GM12878 (cell line): Measurements from ENCODE around the gene ZBTB24. TPM values are rescaled to one million over a fixed set of nuclear protein-coding genes. Genes with fewer than 3 reads are reported as not detected.

Source experiments
- ATAC-seq: fragments of 200-7000 bp; cut with Tn5 transposase; 3 replicates; pipeline ENCODE4 v1.9.1; 2020; ENCODE audit warnings: mild to moderate bottlenecking, moderate library complexity
- BruUV-seq: library from RNA; stranded (reverse); fragments of 400-500 nt; replicated peaks from 2 replicates; lab custom pipeline; 2021; lab: Mats Ljungman, UMichigan
- CTCF ChIA-PET: fragments of 300-600 bp; sonication (Branson Sonifier 250); formaldehyde crosslinking; extraction: SDS; loops from one replicate; lab custom pipeline; 2021; ENCODE audit warnings: inconsistent platforms; lab: Yijun Ruan, JAX
- POLR2A ChIA-PET: fragments of 350-600 bp; formaldehyde crosslinking; extraction: SDS; loops from one replicate; lab custom pipeline; 2021; ENCODE audit warnings: inconsistent platforms; lab: Charles Lee
- RAD21 ChIA-PET: fragments of 300-600 bp; sonication (Branson Sonifier 250); formaldehyde crosslinking; loops from one replicate; lab custom pipeline; 2023; ENCODE audit warnings: antibody characterized with exemption; ENCODE audit not compliant: unreplicated experiment; lab: Charles Lee
- SMC1A ChIA-PET: fragments of 300-600 bp; sonication (Branson Sonifier 250); formaldehyde crosslinking; loops from one replicate; lab custom pipeline; 2023; ENCODE audit not compliant: unreplicated experiment, uncharacterized antibody; lab: Charles Lee
- DNase-seq: peaks from one replicate; pipeline ENCODE4 v3.0.0-alpha.2; 2011; ENCODE audit warnings: low read depth, low spot score
- FAIRE-seq: peaks from 3 replicates; lab custom pipeline; 2011; peaks lifted over from hg19 to GRCh38; lab: Jason Lieb, UNC
- H2AFZ ChIP-seq: 2 replicates; pipeline ENCODE4 v1.6.0; 2011; ENCODE audit warnings: low read depth, low read length, control low read depth; ENCODE audit not compliant: control insufficient read depth
- H3K27ac ChIP-seq: 2 replicates; pipeline ENCODE4 v1.5.1; 2011; ENCODE audit warnings: control low read depth; ENCODE audit not compliant: control insufficient read depth, insufficient read depth
- H3K27me3 ChIP-seq, 2 experiments: replicated peaks in 1 of 2; 2 replicates each; pipeline versions ENCODE4 v1.6.0 to v1.6.1; 2011; ENCODE audit warnings: low read length in 1 of 2; ENCODE audit not compliant: control insufficient read depth in 2 of 2, insufficient read depth in 2 of 2
- H3K36me3 ChIP-seq, 2 experiments: 2 replicates each; pipeline ENCODE4 v1.5.1; 2011; ENCODE audit warnings: low read length in 1 of 2; ENCODE audit not compliant: control insufficient read depth in 2 of 2, insufficient read depth in 2 of 2
- H3K4me1 ChIP-seq: 2 replicates; pipeline ENCODE4 v1.6.1; 2011; ENCODE audit warnings: mild to moderate bottlenecking, low read length, moderate library complexity, mixed read lengths; ENCODE audit not compliant: control insufficient read depth, insufficient read depth
- H3K4me2 ChIP-seq: 2 replicates; pipeline ENCODE4 v1.6.0; 2011; ENCODE audit warnings: control low read depth; ENCODE audit not compliant: control insufficient read depth, insufficient read depth
- H3K4me3 ChIP-seq: fragments of 200-600 bp; sonication (generic); 2 replicates; pipeline ENCODE4 v1.5.1; 2016
- H3K79me2 ChIP-seq: 2 replicates; pipeline ENCODE4 v1.6.0; 2011; ENCODE audit warnings: low read length; ENCODE audit not compliant: control insufficient read depth, insufficient read depth
- H3K9ac ChIP-seq: 2 replicates; pipeline ENCODE4 v1.8.0; 2011; ENCODE audit warnings: low read length, control low read depth, mixed read lengths; ENCODE audit not compliant: control insufficient read depth, insufficient read depth
- H3K9me3 ChIP-seq: replicated peaks from 3 replicates; pipeline ENCODE4 v1.5.1; 2011; ENCODE audit warnings: mild to moderate bottlenecking, low read length; ENCODE audit not compliant: control insufficient read depth, insufficient read depth
- H4K20me1 ChIP-seq: 2 replicates; pipeline ENCODE4 v1.6.0; 2011; ENCODE audit not compliant: control insufficient read depth, insufficient read depth
- ASH2L ChIP-seq: fragments of 300-600, 200-600 bp; sonication (generic); IDR thresholded peaks from 2 replicates; pipeline ENCODE4 v1.6.1; 2017; ENCODE audit warnings: low read depth, mild to moderate bottlenecking, borderline replicate concordance
- BCL11A ChIP-seq: IDR thresholded peaks from 2 replicates; pipeline ENCODE4 v1.6.1; 2011; ENCODE audit warnings: low read depth, low read length
- BMI1 ChIP-seq: fragments of 450-650 bp; IDR thresholded peaks from 2 replicates; pipeline ENCODE4 v1.6.1; 2016; ENCODE audit warnings: mild to moderate bottlenecking, moderate library complexity, borderline replicate concordance
- FOXK2 ChIP-seq: fragments of 450-650 bp; IDR thresholded peaks from 2 replicates; pipeline ENCODE4 v1.6.1; 2017; ENCODE audit warnings: mild to moderate bottlenecking, moderate library complexity
- MLLT1 ChIP-seq: fragments of 450-650 bp; IDR thresholded peaks from 2 replicates; pipeline ENCODE4 v1.6.1; 2016; ENCODE audit warnings: mild to moderate bottlenecking
- SPI1 ChIP-seq: IDR thresholded peaks from 2 replicates; pipeline ENCODE4 v1.6.1; 2011; ENCODE audit warnings: low read depth, mild to moderate bottlenecking, low read length, moderate library complexity, borderline replicate concordance; ENCODE audit not compliant: insufficient read depth
- SREBF2 ChIP-seq: IDR thresholded peaks from 2 replicates; pipeline ENCODE4 v1.6.1; 2012; ENCODE audit warnings: mild to moderate bottlenecking, low read length
- WRNIP1 ChIP-seq: IDR thresholded peaks from 2 replicates; pipeline ENCODE4 v1.6.1; 2011; ENCODE audit warnings: low read depth, low read length, improper control_type of control experiment, borderline replicate concordance
- ZNF24 ChIP-seq: fragments of 450-650 bp; IDR thresholded peaks from 2 replicates; pipeline ENCODE4 v1.6.1; 2017; ENCODE audit warnings: antibody characterized with exemption, mild to moderate bottlenecking
- WGBS: methylation state at CpG from one replicate; pipeline ENCODE4 v1.1.6; 2016; ENCODE audit warnings: low lambda C conversion rate; ENCODE audit not compliant: insufficient replicate concordance, insufficient coverage; ENCODE audit errors: missing lambda C conversion rate; 5-methylcytosine and 5-hydroxymethylcytosine counted together
- in situ Hi-C: fragments of 300-500 bp; cut with MboI; formaldehyde crosslinking; loops from 9 replicates; pipeline ENCODE4 v1.14.3; 2018; ENCODE audit warnings: mixed read lengths
- intact Hi-C: fragments of 100-400 bp; cut with micrococcal nuclease; formaldehyde crosslinking; loops from one replicate; pipeline ENCODE4 v1.14.2; 2022; ENCODE audit not compliant: unreplicated experiment
- polyA plus RNA-seq, 11 experiments: library from polyadenylated mRNA; depleted of rRNA in 4 of 11; unstranded in 6 of 11; stranded (reverse) in 5 of 11; fragments of >200 nt; fragmentation: Nextera tagmentation in 4 of 11; fragmentation: Illumina TruSeq in 1 of 11; extraction: Ambion mirVana in 4 of 11; extraction: Trizol in 1 of 11; gene quantifications; 1 replicate in 1 of 11; 2 replicates in 10 of 11; pipeline versions ENCODE4 v1.2.1 to v1.2.3, GENCODE V29; 2011 to 2016; ENCODE audit warnings: inconsistent platforms in 2 of 11, missing spikeins in 2 of 11, low read depth in 1 of 11
- total RNA-seq, 4 experiments: library from RNA; depleted of rRNA in 3 of 4; stranded (reverse); fragments of >200 nt in 3 of 4; fragmentation: Illumina TruSeq in 1 of 4; extraction: Trizol in 1 of 4; gene quantifications; 2 replicates each; pipeline versions ENCODE4 v1.2.1 to v1.2.3, GENCODE V29; 2013 to 2021
- TF ChIP-seq, protein P1 (sequence below): IDR thresholded peaks from 2 replicates; pipeline ENCODE4 v1.6.1; 2011; ENCODE audit warnings: borderline replicate concordance, low read depth, mild to moderate bottlenecking, moderate library complexity, low read length; ENCODE audit not compliant: insufficient read depth, poor library complexity, severe bottlenecking
- TF ChIP-seq, protein P2 (sequence below): fragments of 450-650 bp; IDR thresholded peaks from 2 replicates; pipeline ENCODE4 v1.6.1; 2017; ENCODE audit warnings: mild to moderate bottlenecking, moderate library complexity
- TF ChIP-seq, protein P3 (sequence below), 3 experiments: IDR thresholded peaks in 2 of 3; conservative IDR thresholded peaks in 1 of 3; 2 replicates each; pipeline ENCODE4 v1.5.1; 2011; ENCODE audit warnings: low read depth in 3 of 3, low read length in 3 of 3, mild to moderate bottlenecking in 3 of 3, control low read depth in 2 of 3, moderate library complexity in 2 of 3, inconsistent platforms in 1 of 3, mixed read lengths in 1 of 3; ENCODE audit not compliant: control insufficient read depth in 2 of 3, insufficient read depth in 1 of 3; ENCODE audit errors: extremely low read depth in 1 of 3

Gene ZBTB24
- total and polyA plus RNA-seq, 10 of the 15 experiments (the other 5 are each of a cell fraction or from before 2014, with no cell fraction given) = 2.9 to 17.7 (median 8.5) TPM

DNA sequence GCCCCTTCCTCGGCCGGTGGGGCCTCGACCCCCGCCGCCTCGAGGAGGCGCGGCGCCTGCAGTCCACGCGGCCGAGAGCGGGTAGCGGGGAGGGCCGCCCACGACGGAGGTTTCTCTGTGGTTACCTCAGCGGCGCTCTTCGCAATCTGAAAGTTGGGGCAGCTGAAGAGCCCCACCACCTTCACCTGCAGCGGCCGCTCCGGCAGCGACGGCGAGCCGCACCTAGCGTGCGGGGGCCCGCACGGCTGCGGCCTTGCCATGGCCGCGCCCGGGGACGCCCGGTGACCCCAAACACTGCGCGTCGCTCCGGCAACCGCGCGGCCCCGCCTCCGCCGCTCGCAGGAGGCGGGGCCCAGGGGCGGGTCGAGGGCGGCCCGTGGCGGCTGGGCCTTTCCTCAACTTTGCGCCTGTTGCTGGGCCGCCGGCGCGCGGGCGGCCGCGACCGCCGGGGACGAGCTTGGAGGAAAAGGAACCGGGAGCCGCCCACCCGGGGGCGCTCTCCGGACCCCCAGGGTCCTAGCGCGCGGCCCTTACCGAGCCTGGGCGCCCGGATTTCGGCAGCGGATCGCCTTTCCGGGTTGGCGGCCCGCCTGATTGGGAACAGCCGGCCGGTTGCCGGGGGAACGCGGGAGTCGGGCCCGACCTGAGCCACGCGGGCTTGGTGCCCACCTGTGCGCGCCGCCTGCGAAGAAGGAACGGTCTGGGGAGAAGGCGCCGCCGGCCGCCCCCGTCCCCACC lies 42.5 kb downstream of the ZBTB24 start, which contains the start of the genes PPIL6 and SMPD2:
Gene PPIL6 (minus strand): TSS at position 298 of the 738 bp plus-strand sequence. CDS start 38 bp downstream, at position 260.
Gene SMPD2 (plus strand): TSS at position 394 of the 738 bp plus-strand sequence. CDS start 398 bp downstream, outside the sequence.
- Histone ChIP-seq H3K9ac (peak within 1 kb of the TSS; percentile 90), H3K4me3 (peak within 1 kb of the TSS; percentile 87), H3K9me3 (no peaks in the 10 kb centered on the region), H4K20me1 (no peaks in the 10 kb centered on the region), H2AFZ (peak within 1 kb of the TSS; percentile 90), H3K27ac (peak within 1 kb of the TSS; percentile 81), H3K4me1 (peaks cover 12% of the 10 kb centered on the region), H3K79me2 (peaks cover 7% of the 10 kb centered on the region), H3K36me3 (peaks cover 8 to 17% of the 10 kb centered on the region in 2 experiments), H3K27me3 (no peaks in the 10 kb centered on the region), H3K4me2 (peak within 1 kb of the TSS; percentile 97)
- DNase-seq = no peak
- RAD21 ChIA-PET = interaction anchor here (1.0 to 4.4 kb wide), 10 partner anchors 14 to 253 kb away, joined by 3 to 34 read pairs (median 6); partner anchors contain the start of genes CD164, MICAL1 and ZBTB24
- ATAC-seq = peak; percentile 91
- POLR2A ChIA-PET = interaction anchor here (0.6 to 5.5 kb wide), 8 partner anchors 14 to 739 kb away, joined by 3 to 74 read pairs (median 6); partner anchors contain the start of genes AK9, CD164, CDC40 and FIG4
- in situ Hi-C loops = no loop called here
- CTCF ChIA-PET = interaction anchor here (1.0 to 4.8 kb wide), 8 partner anchors 10 to 599 kb away, joined by 3 to 21 read pairs (median 9); partner anchors contain the start of genes CD164, MICAL1 and ZBTB24
- BruUV-seq = no TSS peak
- intact Hi-C loops = loop anchor here (1.0 kb wide), 2 partner anchors 42 to 58 kb away; partner anchors contain the start of gene CD164
- no peak for FAIRE-seq
- WGBS = 1% methylated on average over 20 of the region's 102 CpGs
- SMC1A ChIA-PET = interaction anchor here (1.1 to 4.7 kb wide), 7 partner anchors 14 to 359 kb away, joined by 3 to 34 read pairs (median 5); partner anchors contain the start of gene MICAL1
- TF ChIP-seq ASH2L (no peak; the same call in 1 of the 2 replicates), SREBF2 (no peak), WRNIP1 (no peak), BCL11A (no peak), ZNF24 (no peak), MLLT1 (0 out of 2 replicates have a peak, but pooled peaks have one; percentile 12), SPI1 (peak; percentile 63), BMI1 (peak; percentile 57), FOXK2 (no peak)
- TF ChIP-seq, protein P1, sequence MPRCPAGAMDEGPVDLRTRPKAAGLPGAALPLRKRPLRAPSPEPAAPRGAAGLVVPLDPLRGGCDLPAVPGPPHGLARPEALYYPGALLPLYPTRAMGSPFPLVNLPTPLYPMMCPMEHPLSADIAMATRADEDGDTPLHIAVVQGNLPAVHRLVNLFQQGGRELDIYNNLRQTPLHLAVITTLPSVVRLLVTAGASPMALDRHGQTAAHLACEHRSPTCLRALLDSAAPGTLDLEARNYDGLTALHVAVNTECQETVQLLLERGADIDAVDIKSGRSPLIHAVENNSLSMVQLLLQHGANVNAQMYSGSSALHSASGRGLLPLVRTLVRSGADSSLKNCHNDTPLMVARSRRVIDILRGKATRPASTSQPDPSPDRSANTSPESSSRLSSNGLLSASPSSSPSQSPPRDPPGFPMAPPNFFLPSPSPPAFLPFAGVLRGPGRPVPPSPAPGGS = peak; percentile 42
- TF ChIP-seq, protein P2, sequence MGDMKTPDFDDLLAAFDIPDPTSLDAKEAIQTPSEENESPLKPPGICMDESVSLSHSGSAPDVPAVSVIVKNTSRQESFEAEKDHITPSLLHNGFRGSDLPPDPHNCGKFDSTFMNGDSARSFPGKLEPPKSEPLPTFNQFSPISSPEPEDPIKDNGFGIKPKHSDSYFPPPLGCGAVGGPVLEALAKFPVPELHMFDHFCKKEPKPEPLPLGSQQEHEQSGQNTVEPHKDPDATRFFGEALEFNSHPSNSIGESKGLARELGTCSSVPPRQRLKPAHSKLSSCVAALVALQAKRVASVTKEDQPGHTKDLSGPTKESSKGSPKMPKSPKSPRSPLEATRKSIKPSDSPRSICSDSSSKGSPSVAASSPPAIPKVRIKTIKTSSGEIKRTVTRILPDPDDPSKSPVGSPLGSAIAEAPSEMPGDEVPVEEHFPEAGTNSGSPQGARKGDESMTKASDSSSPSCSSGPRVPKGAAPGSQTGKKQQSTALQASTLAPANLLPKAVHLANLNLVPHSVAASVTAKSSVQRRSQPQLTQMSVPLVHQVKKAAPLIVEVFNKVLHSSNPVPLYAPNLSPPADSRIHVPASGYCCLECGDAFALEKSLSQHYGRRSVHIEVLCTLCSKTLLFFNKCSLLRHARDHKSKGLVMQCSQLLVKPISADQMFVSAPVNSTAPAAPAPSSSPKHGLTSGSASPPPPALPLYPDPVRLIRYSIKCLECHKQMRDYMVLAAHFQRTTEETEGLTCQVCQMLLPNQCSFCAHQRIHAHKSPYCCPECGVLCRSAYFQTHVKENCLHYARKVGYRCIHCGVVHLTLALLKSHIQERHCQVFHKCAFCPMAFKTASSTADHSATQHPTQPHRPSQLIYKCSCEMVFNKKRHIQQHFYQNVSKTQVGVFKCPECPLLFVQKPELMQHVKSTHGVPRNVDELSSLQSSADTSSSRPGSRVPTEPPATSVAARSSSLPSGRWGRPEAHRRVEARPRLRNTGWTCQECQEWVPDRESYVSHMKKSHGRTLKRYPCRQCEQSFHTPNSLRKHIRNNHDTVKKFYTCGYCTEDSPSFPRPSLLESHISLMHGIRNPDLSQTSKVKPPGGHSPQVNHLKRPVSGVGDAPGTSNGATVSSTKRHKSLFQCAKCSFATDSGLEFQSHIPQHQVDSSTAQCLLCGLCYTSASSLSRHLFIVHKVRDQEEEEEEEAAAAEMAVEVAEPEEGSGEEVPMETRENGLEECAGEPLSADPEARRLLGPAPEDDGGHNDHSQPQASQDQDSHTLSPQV = 0 out of 2 replicates have a peak, but pooled peaks have one; percentile 33
- TF ChIP-seq, protein P3, sequence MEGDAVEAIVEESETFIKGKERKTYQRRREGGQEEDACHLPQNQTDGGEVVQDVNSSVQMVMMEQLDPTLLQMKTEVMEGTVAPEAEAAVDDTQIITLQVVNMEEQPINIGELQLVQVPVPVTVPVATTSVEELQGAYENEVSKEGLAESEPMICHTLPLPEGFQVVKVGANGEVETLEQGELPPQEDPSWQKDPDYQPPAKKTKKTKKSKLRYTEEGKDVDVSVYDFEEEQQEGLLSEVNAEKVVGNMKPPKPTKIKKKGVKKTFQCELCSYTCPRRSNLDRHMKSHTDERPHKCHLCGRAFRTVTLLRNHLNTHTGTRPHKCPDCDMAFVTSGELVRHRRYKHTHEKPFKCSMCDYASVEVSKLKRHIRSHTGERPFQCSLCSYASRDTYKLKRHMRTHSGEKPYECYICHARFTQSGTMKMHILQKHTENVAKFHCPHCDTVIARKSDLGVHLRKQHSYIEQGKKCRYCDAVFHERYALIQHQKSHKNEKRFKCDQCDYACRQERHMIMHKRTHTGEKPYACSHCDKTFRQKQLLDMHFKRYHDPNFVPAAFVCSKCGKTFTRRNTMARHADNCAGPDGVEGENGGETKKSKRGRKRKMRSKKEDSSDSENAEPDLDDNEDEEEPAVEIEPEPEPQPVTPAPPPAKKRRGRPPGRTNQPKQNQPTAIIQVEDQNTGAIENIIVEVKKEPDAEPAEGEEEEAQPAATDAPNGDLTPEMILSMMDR (IDR thresholded peaks at IDR 0.05 in 2 of 3, conservative IDR thresholded peaks at IDR 0.05 in 1 of 3; ENCODE audit: control insufficient read depth in 2 of 3, extremely low read depth in 1 of 3, insufficient read depth in 1 of 3, low read depth in 3 of 3, low read length in 3 of 3) = peak in 2 of 3 experiments; percentile 18 to 33; a peak in 3 of 6 replicates
